ENCODE data around the gene COL15A1.

Gene COL15A1

DNA sequence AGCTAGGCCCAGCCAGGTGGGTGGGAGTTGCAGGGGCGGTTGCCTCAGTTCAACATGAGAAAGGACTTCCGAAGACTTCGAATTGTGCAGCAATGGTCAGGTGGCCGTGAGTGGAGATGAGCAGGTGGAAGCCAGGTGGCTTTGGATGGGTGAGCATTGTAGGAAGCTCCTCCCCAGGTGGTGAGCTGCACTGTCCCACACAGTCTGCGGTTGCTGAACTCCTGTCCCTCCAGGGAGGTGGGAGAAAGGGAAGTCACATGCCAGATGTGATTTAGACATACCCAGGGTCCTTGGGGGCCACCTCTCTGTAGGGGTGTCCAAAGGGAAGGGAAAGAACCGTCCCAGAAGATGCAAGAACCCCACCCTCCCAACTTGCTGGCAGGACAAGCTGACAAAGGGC lies 30.4 kb downstream of the COL15A1 start:
- no peak overlapping the region for H3K27ac ChIP-seq (ENCODE audit: low read depth, low read length)
- no peak overlapping the region for H2AK5ac ChIP-seq (ENCODE audit: low read length)
- H3K79me2 ChIP-seq (ENCODE audit: control insufficient read depth, insufficient read depth, low read length) = no peaks in the 10 kb centered on the region
- H3K36me3 ChIP-seq (ENCODE audit: control insufficient read depth, insufficient read depth, low read length) = no peaks in the 10 kb centered on the region
- no peak overlapping the region for H3K9ac ChIP-seq (ENCODE audit: low read length)
- no peak for DNase-seq
- no CpG with 5 or more reads among the region's 6 CpGs for WGBS (ENCODE audit: extremely low coverage, insufficient coverage, low lambda C conversion rate)
- no peaks in the 10 kb centered on the region for H3K79me1 ChIP-seq (ENCODE audit: low read length)
- H3K27me3 ChIP-seq (ENCODE audit: insufficient read depth, low read length, poor library complexity) = no peaks in the 10 kb centered on the region
- H2BK15ac ChIP-seq (replicated peaks; ENCODE audit: low read depth) = no peak overlapping the region
- H2BK5ac ChIP-seq (ENCODE audit: low read length) = no peak overlapping the region
- no peak overlapping the region for H3K56ac ChIP-seq (ENCODE audit: low read length)
- no peak overlapping the region for H3K4ac ChIP-seq (ENCODE audit: low read depth, low read length)
- no peak overlapping the region for H4K8ac ChIP-seq (ENCODE audit: low read depth, low read length)
- no peaks in the 10 kb centered on the region for H3K4me1 ChIP-seq (ENCODE audit: control insufficient read depth, low read depth, low read length)
- H4K5ac ChIP-seq (ENCODE audit: low read length) = no peak overlapping the region
- no peak overlapping the region for H3K4me2 ChIP-seq (ENCODE audit: low read length)
- H3K18ac ChIP-seq (ENCODE audit: low read length) = no peak overlapping the region
- no peak overlapping the region for H3K4me3 ChIP-seq (ENCODE audit: low read length)
- no peak overlapping the region for H2BK120ac ChIP-seq (ENCODE audit: low read depth, low read length)
- no peak overlapping the region for H3K23ac ChIP-seq (ENCODE audit: low read length)

DNA sequence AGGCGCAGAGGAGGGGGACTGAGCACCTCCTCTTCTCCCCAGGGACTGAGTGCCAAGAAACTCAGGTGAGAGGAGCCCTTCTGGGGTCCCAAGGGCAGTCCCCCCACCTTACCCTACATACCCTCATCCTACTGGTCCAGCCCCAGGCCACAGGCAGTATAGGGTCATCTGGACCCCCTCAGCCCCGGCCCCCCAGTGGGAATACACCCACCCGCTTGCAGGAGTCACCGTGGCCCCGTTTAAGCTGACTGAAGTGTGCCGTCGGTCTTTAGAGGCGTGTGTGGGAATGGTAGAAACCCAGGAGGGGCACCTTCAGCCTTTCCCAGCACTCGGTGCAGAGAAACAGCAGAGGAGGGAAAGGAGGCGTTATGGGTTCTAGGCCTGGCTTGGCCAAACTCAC lies 30.8 kb downstream of the COL15A1 start:
- H2AK5ac ChIP-seq (ENCODE audit: low read length) = no peak overlapping the region

DNA sequence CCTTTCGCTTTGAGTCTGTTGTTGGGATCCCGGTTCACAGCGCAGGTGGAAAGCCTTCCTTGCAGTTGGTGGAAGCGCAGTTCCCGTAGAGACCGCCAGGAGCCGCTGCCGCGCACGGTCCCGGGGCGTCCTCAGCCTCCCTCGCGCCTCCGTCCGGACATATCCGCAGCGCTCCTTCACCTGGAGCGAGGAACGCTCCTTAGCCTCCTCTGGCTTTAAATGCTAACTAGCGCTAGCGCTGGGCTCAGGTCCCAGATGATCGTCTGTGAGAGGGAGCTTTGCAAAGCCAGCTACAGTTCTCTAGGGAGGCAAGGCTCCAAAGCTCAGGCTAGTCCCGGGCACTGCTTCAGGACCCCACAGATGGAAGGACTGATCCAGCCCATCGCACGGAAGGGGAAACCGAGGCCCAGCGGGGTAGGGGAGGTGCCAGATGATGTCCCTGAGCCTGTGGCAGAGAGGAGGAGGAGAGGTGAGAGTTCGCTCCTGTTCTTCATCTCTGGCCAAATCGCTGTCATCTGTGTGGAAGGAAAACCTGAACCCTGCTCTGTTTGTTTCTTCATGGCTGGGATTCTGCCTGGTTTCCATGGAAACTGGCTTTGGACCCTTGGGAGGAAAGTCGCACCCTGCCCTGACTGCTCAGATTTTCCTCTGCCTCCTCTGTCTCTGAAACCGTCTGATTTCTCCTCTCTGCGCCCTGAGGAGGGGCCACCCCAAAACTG lies 31.4 kb downstream of the COL15A1 start:
- no peak overlapping the region for H3K4me3 ChIP-seq (ENCODE audit: low read length)
- peak; percentile 90 for DNase-seq
- H2AK5ac ChIP-seq (ENCODE audit: low read length) = no peak overlapping the region
- H3K27ac ChIP-seq (ENCODE audit: low read depth, low read length) = no peak overlapping the region
- no CpG with 5 or more reads among the region's 33 CpGs for WGBS (ENCODE audit: extremely low coverage, insufficient coverage, low lambda C conversion rate)
- H3K18ac ChIP-seq (ENCODE audit: low read length) = no peak overlapping the region
- H3K79me1 ChIP-seq (ENCODE audit: low read length) = no peaks in the 10 kb centered on the region
- no peaks in the 10 kb centered on the region for H3K36me3 ChIP-seq (ENCODE audit: control insufficient read depth, insufficient read depth, low read length)
- no peak overlapping the region for H2BK15ac ChIP-seq (replicated peaks; ENCODE audit: low read depth)
- peak overlapping the region; percentile 67 for H3K56ac ChIP-seq (ENCODE audit: low read length)
- H3K4me2 ChIP-seq (ENCODE audit: low read length) = peak overlapping the region; percentile 42
- H4K5ac ChIP-seq (ENCODE audit: low read length) = no peak overlapping the region
- no peak overlapping the region for H2BK120ac ChIP-seq (ENCODE audit: low read depth, low read length)
- H3K4ac ChIP-seq (ENCODE audit: low read depth, low read length) = no peak overlapping the region
- H3K23ac ChIP-seq (ENCODE audit: low read length) = no peak overlapping the region
- no peaks in the 10 kb centered on the region for H3K4me1 ChIP-seq (ENCODE audit: control insufficient read depth, low read depth, low read length)
- H4K8ac ChIP-seq (ENCODE audit: low read depth, low read length) = no peak overlapping the region
- no peaks in the 10 kb centered on the region for H3K79me2 ChIP-seq (ENCODE audit: control insufficient read depth, insufficient read depth, low read length)
- no peak overlapping the region for H2BK5ac ChIP-seq (ENCODE audit: low read length)
- peak overlapping the region; percentile 8 for H3K9ac ChIP-seq (ENCODE audit: low read length)
- no peaks in the 10 kb centered on the region for H3K27me3 ChIP-seq (ENCODE audit: insufficient read depth, low read length, poor library complexity)

More for the DNA sequence above, 30.8 kb downstream of the COL15A1 start:
- Histone ChIP-seq H3K27me3 (ENCODE audit: insufficient read depth, low read length, poor library complexity) (no peaks in the 10 kb centered on the region), H3K4ac (ENCODE audit: low read depth, low read length) (no peak overlapping the region), H3K4me1 (ENCODE audit: control insufficient read depth, low read depth, low read length) (no peaks in the 10 kb centered on the region), H2BK15ac (replicated peaks; ENCODE audit: low read depth) (no peak overlapping the region), H3K4me2 (ENCODE audit: low read length) (no peak overlapping the region), H4K8ac (ENCODE audit: low read depth, low read length) (no peak overlapping the region), H3K79me2 (ENCODE audit: control insufficient read depth, insufficient read depth, low read length) (no peaks in the 10 kb centered on the region), H3K56ac (ENCODE audit: low read length) (no peak overlapping the region), H2BK5ac (ENCODE audit: low read length) (no peak overlapping the region), H3K36me3 (ENCODE audit: control insufficient read depth, insufficient read depth, low read length) (no peaks in the 10 kb centered on the region), H4K5ac (ENCODE audit: low read length) (no peak overlapping the region), H3K23ac (ENCODE audit: low read length) (no peak overlapping the region), H3K27ac (ENCODE audit: low read depth, low read length) (no peak overlapping the region), H3K9ac (ENCODE audit: low read length) (no peak overlapping the region), H3K18ac (ENCODE audit: low read length) (no peak overlapping the region), H3K4me3 (ENCODE audit: low read length) (no peak overlapping the region), H3K79me1 (ENCODE audit: low read length) (no peaks in the 10 kb centered on the region), H2BK120ac (ENCODE audit: low read depth, low read length) (no peak overlapping the region)
- no peak for DNase-seq
- no CpG with 5 or more reads among the region's 10 CpGs for WGBS (ENCODE audit: extremely low coverage, insufficient coverage, low lambda C conversion rate)

DNA sequence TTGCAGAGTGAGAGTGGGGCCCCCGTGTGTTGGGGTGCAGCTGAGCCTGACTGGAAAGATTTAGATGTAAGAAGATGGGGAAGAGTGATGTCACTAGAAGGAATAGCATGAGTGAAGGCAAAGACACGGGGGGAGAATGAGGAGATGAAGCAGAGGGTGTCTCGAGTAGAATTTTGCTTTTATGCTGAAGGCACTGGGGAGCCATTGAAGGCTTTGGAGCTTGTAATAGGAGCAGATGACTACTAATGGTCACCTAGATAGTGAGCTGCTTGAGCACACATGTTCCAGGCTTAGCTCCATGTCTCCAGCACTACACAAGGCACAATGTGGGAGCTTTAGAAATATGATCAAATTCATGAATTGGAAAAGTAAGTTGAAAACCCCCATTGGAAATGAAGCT lies 32.1 kb downstream of the COL15A1 start:
- Histone ChIP-seq H3K36me3 (ENCODE audit: control insufficient read depth, insufficient read depth, low read length) (no peaks in the 10 kb centered on the region), H4K5ac (ENCODE audit: low read length) (no peak overlapping the region), H3K79me1 (ENCODE audit: low read length) (no peaks in the 10 kb centered on the region), H3K56ac (ENCODE audit: low read length) (no peak overlapping the region), H4K8ac (ENCODE audit: low read depth, low read length) (no peak overlapping the region), H3K4me3 (ENCODE audit: low read length) (no peak overlapping the region), H2BK5ac (ENCODE audit: low read length) (no peak overlapping the region), H3K23ac (ENCODE audit: low read length) (no peak overlapping the region), H3K4ac (ENCODE audit: low read depth, low read length) (no peak overlapping the region), H3K18ac (ENCODE audit: low read length) (no peak overlapping the region), H3K27ac (ENCODE audit: low read depth, low read length) (no peak overlapping the region), H2AK5ac (ENCODE audit: low read length) (peak overlapping the region; percentile 29), H3K9ac (ENCODE audit: low read length) (no peak overlapping the region), H3K4me1 (ENCODE audit: control insufficient read depth, low read depth, low read length) (no peaks in the 10 kb centered on the region), H3K79me2 (ENCODE audit: control insufficient read depth, insufficient read depth, low read length) (no peaks in the 10 kb centered on the region), H3K27me3 (ENCODE audit: insufficient read depth, low read length, poor library complexity) (no peaks in the 10 kb centered on the region), H2BK15ac (replicated peaks; ENCODE audit: low read depth) (no peak overlapping the region), H2BK120ac (ENCODE audit: low read depth, low read length) (no peak overlapping the region), H3K4me2 (ENCODE audit: low read length) (no peak overlapping the region)
- no peak for DNase-seq
- WGBS (ENCODE audit: extremely low coverage, insufficient coverage, low lambda C conversion rate) = no CpG with 5 or more reads among the region's 3 CpGs

DNA sequence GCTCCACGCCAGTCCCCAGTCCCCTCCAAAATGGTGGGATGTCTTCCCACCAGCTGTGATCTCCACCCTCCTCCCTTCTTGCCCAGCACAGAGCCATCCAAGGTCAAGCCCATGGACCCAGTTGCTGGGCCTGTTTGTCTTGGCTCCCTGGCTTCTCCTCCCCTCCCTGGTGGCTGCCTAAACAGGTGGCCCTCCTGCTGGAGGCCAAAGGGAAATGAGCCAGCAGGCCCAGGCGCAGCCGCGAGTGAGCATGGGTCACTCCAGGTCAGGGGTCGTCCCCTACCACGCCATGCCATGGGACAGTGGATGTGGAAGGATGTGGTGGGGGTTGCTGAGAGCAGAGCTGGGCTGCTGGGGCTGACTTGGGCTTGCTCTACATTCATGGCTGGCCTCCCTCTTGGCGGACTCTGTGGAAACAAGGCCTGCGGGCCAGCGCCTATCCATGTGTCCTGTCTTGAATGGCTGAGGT lies 33.6 kb downstream of the COL15A1 start:
- Histone ChIP-seq H3K18ac (ENCODE audit: low read length) (no peak overlapping the region), H3K4me3 (ENCODE audit: low read length) (no peak overlapping the region), H3K23ac (ENCODE audit: low read length) (no peak overlapping the region), H2BK5ac (ENCODE audit: low read length) (no peak overlapping the region), H3K4ac (ENCODE audit: low read depth, low read length) (no peak overlapping the region), H3K27me3 (ENCODE audit: insufficient read depth, low read length, poor library complexity) (no peaks in the 10 kb centered on the region), H2BK120ac (ENCODE audit: low read depth, low read length) (no peak overlapping the region), H2AK5ac (ENCODE audit: low read length) (peak overlapping the region; percentile 11), H3K4me1 (ENCODE audit: control insufficient read depth, low read depth, low read length) (no peaks in the 10 kb centered on the region), H3K27ac (ENCODE audit: low read depth, low read length) (no peak overlapping the region), H3K4me2 (ENCODE audit: low read length) (no peak overlapping the region), H3K9ac (ENCODE audit: low read length) (no peak overlapping the region), H3K79me2 (ENCODE audit: control insufficient read depth, insufficient read depth, low read length) (no peaks in the 10 kb centered on the region), H2BK15ac (replicated peaks; ENCODE audit: low read depth) (no peak overlapping the region), H3K36me3 (ENCODE audit: control insufficient read depth, insufficient read depth, low read length) (no peaks in the 10 kb centered on the region), H3K56ac (ENCODE audit: low read length) (peak overlapping the region; percentile 62), H4K5ac (ENCODE audit: low read length) (no peak overlapping the region), H4K8ac (ENCODE audit: low read depth, low read length) (no peak overlapping the region), H3K79me1 (ENCODE audit: low read length) (no peaks in the 10 kb centered on the region)
- WGBS (ENCODE audit: extremely low coverage, insufficient coverage, low lambda C conversion rate) = no CpG with 5 or more reads among the region's 9 CpGs
- DNase-seq = no peak

DNA sequence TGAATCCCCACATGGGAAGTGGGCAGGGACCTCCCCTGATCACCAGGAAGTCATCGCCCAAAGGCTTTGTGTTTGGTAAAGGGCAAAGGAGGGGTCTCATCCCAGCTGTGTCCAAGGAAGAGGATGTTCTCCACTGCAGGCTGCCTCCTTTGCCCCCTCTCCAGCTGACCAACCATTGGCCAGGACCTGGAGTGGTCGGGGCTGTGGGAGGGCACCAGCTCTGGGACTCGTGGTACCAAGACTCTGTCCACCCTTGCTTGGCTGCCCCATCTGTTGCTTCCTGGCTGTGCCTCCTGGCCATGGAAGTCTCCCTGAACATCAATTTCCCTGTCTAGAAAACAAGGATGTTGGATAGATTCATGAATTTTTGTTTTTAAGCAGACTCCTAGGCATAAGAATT lies 34.1 kb downstream of the COL15A1 start:
- H3K4ac ChIP-seq (ENCODE audit: low read depth, low read length) = no peak overlapping the region
- no peaks in the 10 kb centered on the region for H3K79me2 ChIP-seq (ENCODE audit: control insufficient read depth, insufficient read depth, low read length)
- no peak overlapping the region for H4K8ac ChIP-seq (ENCODE audit: low read depth, low read length)
- H3K27ac ChIP-seq (ENCODE audit: low read depth, low read length) = peak overlapping the region; percentile 66
- H3K4me2 ChIP-seq (ENCODE audit: low read length) = no peak overlapping the region
- H2BK15ac ChIP-seq (replicated peaks; ENCODE audit: low read depth) = no peak overlapping the region
- H3K18ac ChIP-seq (ENCODE audit: low read length) = peak overlapping the region; percentile 71
- no CpG with 5 or more reads among the region's 3 CpGs for WGBS (ENCODE audit: extremely low coverage, insufficient coverage, low lambda C conversion rate)
- no peak for DNase-seq
- H2BK120ac ChIP-seq (ENCODE audit: low read depth, low read length) = no peak overlapping the region
- no peak overlapping the region for H2AK5ac ChIP-seq (ENCODE audit: low read length)
- no peaks in the 10 kb centered on the region for H3K27me3 ChIP-seq (ENCODE audit: insufficient read depth, low read length, poor library complexity)
- H4K5ac ChIP-seq (ENCODE audit: low read length) = no peak overlapping the region
- no peaks in the 10 kb centered on the region for H3K79me1 ChIP-seq (ENCODE audit: low read length)
- H3K4me3 ChIP-seq (ENCODE audit: low read length) = no peak overlapping the region
- H3K23ac ChIP-seq (ENCODE audit: low read length) = no peak overlapping the region
- H2BK5ac ChIP-seq (ENCODE audit: low read length) = no peak overlapping the region
- peak overlapping the region; percentile 37 for H3K56ac ChIP-seq (ENCODE audit: low read length)
- H3K4me1 ChIP-seq (ENCODE audit: control insufficient read depth, low read depth, low read length) = no peaks in the 10 kb centered on the region
- H3K9ac ChIP-seq (ENCODE audit: low read length) = no peak overlapping the region
- H3K36me3 ChIP-seq (ENCODE audit: control insufficient read depth, insufficient read depth, low read length) = no peaks in the 10 kb centered on the region

All from mesendoderm (in vitro differentiated cells).